ENCODE data around the gene FAM162A.
"Not testable (repeated sequence)": the region's sequence is repeated elsewhere in the genome, so short reads cannot be mapped to it uniquely, and the experiment has no call there.

- not testable (repeated sequence) for TF ChIP-seq CTCF (IDR thresholded peaks at IDR 0.05; ENCODE audit: low read depth, low read length); EZH2phosphoT487 (IDR thresholded peaks at IDR 0.05; ENCODE audit: low read depth)
Observed at GRCh38 chr3:122443762-122444490, 59.9 kb downstream of the FAM162A start.
